HG03095 (cell line): ENCODE data around the gene NR1D2.
"Not testable (repeated sequence)": the region's sequence is repeated elsewhere in the genome, so short reads cannot be mapped to it uniquely, and the experiment has no call there.

Experiments used
- ATAC-seq: cut with Tn5 transposase; IDR thresholded peaks from one replicate; pipeline ENCODE4 v1.9.1; 2021; ENCODE audit warnings: moderate library complexity; ENCODE audit not compliant: unreplicated experiment

NR1D2 gene

DNA sequence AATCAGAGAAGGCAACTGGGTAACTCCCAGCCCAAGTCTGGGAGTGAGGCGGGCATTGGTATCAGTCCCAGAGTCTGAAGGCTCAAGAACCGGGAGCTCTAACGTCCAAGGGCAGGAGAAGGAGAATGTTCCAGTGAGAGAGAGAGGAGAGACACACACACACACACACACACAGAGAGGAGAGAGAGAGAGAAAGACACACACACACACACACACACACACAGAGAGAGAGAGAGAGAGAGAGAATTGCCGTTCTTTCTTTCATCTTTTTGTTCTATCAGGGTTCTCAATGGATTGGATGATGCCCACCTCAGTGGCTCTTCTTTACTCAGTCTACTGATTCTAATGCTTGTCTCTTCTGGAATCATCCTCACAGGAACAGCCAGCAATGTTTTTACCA is 57.0 kb downstream of the NR1D2 start:
- ATAC-seq, result no peak

DNA sequence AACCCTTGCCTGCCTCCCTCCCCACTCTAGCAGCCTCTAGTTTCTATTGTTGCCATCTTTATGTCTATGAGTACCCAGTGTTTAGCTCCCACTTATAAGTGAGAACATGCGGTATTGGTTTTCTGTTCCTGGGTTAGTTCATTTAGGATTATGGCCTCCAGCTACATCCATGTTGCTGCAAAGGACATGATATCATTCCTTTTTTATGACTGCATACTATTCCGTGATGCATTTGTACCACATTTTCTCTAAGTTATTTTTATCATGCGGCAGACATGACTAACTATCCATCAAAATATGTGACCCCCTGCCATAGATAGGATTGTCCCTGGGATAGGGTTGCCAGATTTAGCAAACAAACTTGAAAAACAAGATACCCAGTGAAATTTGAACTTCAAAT is 58.4 kb downstream of the NR1D2 start:
- ATAC-seq, result no peak

- ATAC-seq, result peak; percentile 67
Observed at GRCh38 chr3:24004171-24004938, 59.3 kb downstream of the NR1D2 start.

DNA sequence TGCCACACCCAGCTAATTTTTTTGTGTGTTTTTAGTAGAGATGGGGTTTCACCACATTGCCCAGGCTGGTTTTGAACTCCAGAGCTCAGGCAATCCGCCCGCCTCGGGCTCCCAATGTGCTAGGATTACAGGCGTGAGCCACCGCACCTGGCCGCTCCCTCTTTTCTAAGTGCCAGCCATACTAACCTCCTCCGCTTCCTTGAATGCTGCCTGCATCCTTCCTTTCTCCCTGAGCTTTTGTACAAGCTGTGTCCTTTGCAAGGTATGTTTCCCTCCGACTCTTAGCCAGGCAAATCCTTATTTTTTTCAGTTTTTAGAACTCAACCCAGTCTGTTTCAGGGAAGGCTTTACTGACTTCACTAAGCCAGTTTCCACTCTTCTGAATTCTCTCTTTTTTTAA is 60.6 kb downstream of the NR1D2 start:
- ATAC-seq, result no peak

DNA sequence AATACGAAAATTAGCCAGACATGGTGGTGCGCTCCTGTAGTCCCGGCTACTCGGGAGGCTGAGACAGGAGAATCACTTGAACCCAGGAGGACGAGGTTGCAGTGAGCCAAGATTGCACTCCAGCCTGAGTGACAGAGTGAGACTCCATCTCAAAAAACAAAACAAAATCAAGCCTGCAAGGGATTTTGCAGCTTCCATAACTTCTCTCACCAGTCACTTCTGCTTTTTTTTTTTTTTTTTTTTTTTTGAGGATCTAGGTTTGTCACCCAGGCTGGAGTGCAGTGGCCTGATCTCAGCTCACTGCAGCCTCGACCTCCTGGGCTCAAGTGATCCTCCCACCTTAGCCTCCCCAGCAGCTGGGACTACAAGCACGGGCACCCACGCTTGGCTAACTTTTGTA is 65.7 kb downstream of the NR1D2 start:
- ATAC-seq, result not testable (repeated sequence)

GRCh38 chr3:24012589-24013269 is 67.6 kb downstream of the NR1D2 start:
- peak; percentile 65 for ATAC-seq

DNA sequence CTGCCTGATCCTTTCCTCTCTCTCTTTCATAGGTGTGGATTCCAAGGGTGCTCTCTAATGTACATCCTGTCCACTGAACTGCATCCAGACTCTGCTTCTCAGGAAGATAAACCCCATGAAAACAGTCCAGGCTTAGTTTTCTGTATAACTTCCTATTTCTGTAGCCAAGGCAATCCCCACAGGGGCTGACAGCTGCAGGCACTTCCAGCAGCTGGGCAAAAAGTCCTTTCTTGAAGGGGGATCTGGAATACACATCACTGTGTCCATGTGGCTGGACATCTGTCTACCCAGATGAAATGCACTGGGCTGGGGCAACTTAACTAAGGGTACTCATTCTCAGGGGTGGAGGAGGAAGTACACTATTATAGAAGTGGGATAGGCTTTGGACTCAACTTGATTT is 72.2 kb downstream of the NR1D2 start:
- no peak for ATAC-seq

DNA sequence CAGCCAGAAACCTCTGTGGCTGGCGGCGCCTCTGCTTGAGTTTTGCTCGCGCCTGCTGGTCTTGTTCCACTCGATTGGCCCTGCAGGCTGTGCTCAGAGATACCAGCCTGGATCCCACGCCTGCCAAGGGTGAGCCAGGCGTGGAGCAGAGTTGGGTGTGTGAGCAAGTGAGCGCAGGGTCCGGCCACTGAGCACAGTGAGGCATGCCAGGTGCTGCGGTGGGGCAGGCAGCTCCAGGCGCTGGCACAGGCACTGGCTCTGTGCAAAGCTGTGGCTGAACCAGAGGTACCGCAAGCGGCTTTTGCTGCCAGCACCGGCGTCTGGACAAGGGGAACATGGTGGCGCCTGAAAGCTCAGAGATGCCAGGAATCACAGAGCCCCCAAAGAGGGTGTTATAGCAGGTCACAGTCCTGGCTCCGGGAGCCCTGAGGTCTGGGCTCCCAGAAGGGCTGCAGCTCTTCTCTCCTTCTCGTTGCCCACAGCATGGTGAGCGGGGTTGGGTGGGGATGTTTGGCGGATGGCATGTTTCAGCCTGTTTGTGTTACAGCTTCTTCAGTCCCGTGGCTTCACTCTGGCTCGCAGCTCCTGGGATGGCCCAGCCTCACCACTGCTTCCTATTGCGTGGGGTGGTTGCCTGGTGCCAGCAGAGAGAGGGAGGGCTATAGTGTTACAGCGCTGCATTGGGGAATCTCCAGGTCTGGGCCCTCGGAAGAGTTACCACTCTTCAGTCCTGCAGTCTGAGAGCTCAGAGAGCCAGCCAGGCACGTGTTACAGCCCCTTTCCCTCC is 73.9 kb downstream of the NR1D2 start:
- no peak for ATAC-seq

- ATAC-seq, result no peak
Observed at GRCh38 chr3:24019585-24019984, 74.5 kb downstream of the NR1D2 start.

DNA sequence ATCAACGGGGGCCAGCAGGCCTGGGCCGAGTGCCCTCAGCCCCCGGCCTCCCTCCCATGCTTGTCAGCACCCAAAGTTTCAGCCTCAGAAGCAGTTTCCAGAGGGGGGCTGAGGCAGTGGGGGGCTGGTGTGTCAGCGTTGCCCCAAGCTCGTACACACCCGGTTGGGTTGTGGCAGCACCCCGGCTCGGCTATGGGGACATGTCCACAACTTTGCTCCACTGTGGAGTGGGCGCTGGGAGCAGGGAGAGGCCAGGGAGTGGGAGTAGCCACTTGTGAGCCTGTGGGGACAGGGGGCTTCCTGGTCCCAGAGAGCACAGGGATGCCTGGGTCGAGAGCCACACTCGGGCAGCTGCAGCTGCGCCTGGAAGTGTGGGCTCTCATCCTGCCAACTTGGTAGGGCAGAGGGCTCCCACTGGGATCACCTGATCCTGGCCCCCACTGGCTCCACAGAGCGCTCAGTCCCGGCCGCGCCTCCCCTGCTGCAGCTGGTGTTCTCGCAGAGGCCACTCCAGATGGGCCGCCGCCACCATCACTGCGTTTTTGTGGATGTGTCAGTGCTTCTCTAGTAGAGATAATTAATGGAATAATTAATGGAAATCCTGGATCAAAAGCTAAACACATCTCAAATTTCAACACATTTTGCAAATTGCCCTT is 75.1 kb downstream of the NR1D2 start:
- ATAC-seq, result no peak

- no peak for ATAC-seq
Observed at GRCh38 chr3:24023197-24023596, 78.1 kb downstream of the NR1D2 start.

GRCh38 chr3:24025805-24026204 is 80.7 kb downstream of the NR1D2 start:
- no peak for ATAC-seq

GRCh38 chr3:24026665-24027064 is 81.6 kb downstream of the NR1D2 start:
- ATAC-seq, result not testable (repeated sequence)

- no peak for ATAC-seq
Observed at GRCh38 chr3:24027946-24028345, 82.9 kb downstream of the NR1D2 start.
